HEK293 (cell line): ENCODE measurements around the gene CEP350.

Experiments
- CTCF ChIA-PET: fragments of 350-600 bp; formaldehyde crosslinking; extraction: SDS; loops from one replicate; lab custom pipeline; 2021; ENCODE audit warnings: antibody characterized with exemption; lab: Yijun Ruan, JAX
- POLR2A ChIA-PET: fragments of 300-600 bp; formaldehyde crosslinking; extraction: SDS; loops from one replicate; lab custom pipeline; 2020; ENCODE audit warnings: antibody characterized with exemption, inconsistent platforms; lab: Yijun Ruan, JAX
- H3K27ac ChIP-seq: fragments of 200-500 bp; sonication (Bioruptor generic); 2 replicates; pipeline ENCODE4 v1.5.1; 2014; ENCODE audit warnings: low read depth, low read length, control low read depth, inconsistent platforms; ENCODE audit errors: extremely low read depth
- H3K36me3 ChIP-seq, 2 experiments: fragments of 200-500 bp in 1 of 2; sonication (Bioruptor generic) in 1 of 2; 1 replicate in 1 of 2; 2 replicates in 1 of 2; pipeline ENCODE4 v1.5.1; 2014 to 2017; ENCODE audit warnings: inconsistent platforms in 2 of 2, low read length in 2 of 2; ENCODE audit not compliant: control insufficient read depth in 2 of 2, insufficient read depth in 1 of 2
- H3K4me1 ChIP-seq: fragments of 200-500 bp; sonication (Bioruptor generic); 2 replicates; pipeline ENCODE4 v1.5.1; 2014; ENCODE audit warnings: mild to moderate bottlenecking, low read length, inconsistent platforms; ENCODE audit not compliant: control insufficient read depth, insufficient read depth
- H3K4me3 ChIP-seq: 2 replicates; pipeline ENCODE4 v1.5.1; 2011; ENCODE audit warnings: low read depth, mild to moderate bottlenecking, control low read depth, low read length, moderate library complexity
- H3K9me3 ChIP-seq: fragments of 200-500 bp; sonication (Bioruptor generic); 2 replicates; pipeline ENCODE4 v1.5.1; 2014; ENCODE audit warnings: low read depth, low read length, inconsistent platforms; ENCODE audit not compliant: control insufficient read depth, insufficient read depth
- MEIS1 ChIP-seq: sonication (generic); formaldehyde crosslinking; IDR thresholded peaks from 2 replicates; pipeline ENCODE4 v1.8.1; 2022; ENCODE audit warnings: missing genetic modification reagents, mild to moderate bottlenecking, borderline replicate concordance
- SALL2 ChIP-seq: fragments of 450-650 bp; formaldehyde crosslinking; IDR thresholded peaks from 2 replicates; pipeline ENCODE4 v1.5.0; 2017; ENCODE audit warnings: missing biosample characterization, mild to moderate bottlenecking, missing genetic modification characterization, borderline replicate concordance
- SP2 ChIP-seq: fragments of 450-650 bp; formaldehyde crosslinking; IDR thresholded peaks from 2 replicates; pipeline ENCODE4 v1.5.1; 2016; ENCODE audit warnings: missing biosample characterization, missing genetic modification characterization
- YY2 ChIP-seq: fragments of 450-650 bp; formaldehyde crosslinking; IDR thresholded peaks from 2 replicates; pipeline ENCODE4 v1.5.1; 2016; ENCODE audit warnings: missing biosample characterization, missing genetic modification characterization
- ZEB2 ChIP-seq: fragments of 450-650 bp; formaldehyde crosslinking; IDR thresholded peaks from 2 replicates; pipeline ENCODE4 v1.5.1; 2016; ENCODE audit warnings: missing biosample characterization, missing genetic modification characterization
- ZNF184 ChIP-seq: fragments of 450-650 bp; IDR thresholded peaks from 2 replicates; pipeline ENCODE4 v1.5.1; 2018; ENCODE audit warnings: missing biosample characterization, mild to moderate bottlenecking, missing genetic modification characterization
- ZNF19 ChIP-seq: fragments of 450-650 bp; formaldehyde crosslinking; IDR thresholded peaks from 2 replicates; pipeline ENCODE4; 2016; ENCODE audit warnings: missing biosample characterization, missing genetic modification characterization, low read depth
- ZNF248 ChIP-seq: fragments of 450-650 bp; formaldehyde crosslinking; IDR thresholded peaks from 2 replicates; pipeline ENCODE4 v1.5.1; 2017; ENCODE audit warnings: missing biosample characterization, missing genetic modification characterization
- ZNF341 ChIP-seq: fragments of 450-650 bp; formaldehyde crosslinking; IDR thresholded peaks from 2 replicates; pipeline ENCODE4; 2016; ENCODE audit warnings: low read depth, missing biosample characterization, missing genetic modification characterization
- ZNF433 ChIP-seq: fragments of 450-650 bp; formaldehyde crosslinking; IDR thresholded peaks from 2 replicates; pipeline ENCODE4 v1.5.1; 2016; ENCODE audit warnings: missing biosample characterization, missing genetic modification characterization, low read depth
- ZNF585B ChIP-seq: fragments of 450-650 bp; formaldehyde crosslinking; IDR thresholded peaks from 2 replicates; pipeline ENCODE4 v1.5.1; 2016; ENCODE audit warnings: missing biosample characterization, missing genetic modification characterization
- ZNF621 ChIP-seq: fragments of 450-650 bp; formaldehyde crosslinking; IDR thresholded peaks from 2 replicates; pipeline ENCODE4 v1.5.1; 2017; ENCODE audit warnings: missing biosample characterization, missing genetic modification characterization
- ZNF629 ChIP-seq: fragments of 450-650 bp; formaldehyde crosslinking; IDR thresholded peaks from 2 replicates; pipeline ENCODE4 v1.5.1; 2017; ENCODE audit warnings: missing biosample characterization, missing genetic modification characterization
- TF ChIP-seq, protein P1 (sequence below): fragments of 450-650 bp; formaldehyde crosslinking; IDR thresholded peaks from 2 replicates; pipeline ENCODE4 v1.5.1; 2017; ENCODE audit warnings: missing biosample characterization, missing genetic modification characterization
- TF ChIP-seq, protein P2 (sequence below): fragments of 450-650 bp; formaldehyde crosslinking; IDR thresholded peaks from 2 replicates; pipeline ENCODE4 v1.5.1; 2016; ENCODE audit warnings: missing biosample characterization, missing genetic modification characterization
- TF ChIP-seq, protein P3 (sequence below): fragments of 450-650 bp; formaldehyde crosslinking; IDR thresholded peaks from 2 replicates; pipeline ENCODE4 v1.5.1; 2016; ENCODE audit warnings: missing biosample characterization, missing genetic modification characterization
- TF ChIP-seq, protein P4 (sequence below): fragments of 450-650 bp; IDR thresholded peaks from 2 replicates; pipeline ENCODE4 v1.5.1; 2018; ENCODE audit warnings: missing biosample characterization, mild to moderate bottlenecking, missing genetic modification characterization
- TF ChIP-seq, protein P5 (sequence below): IDR thresholded peaks from 2 replicates; pipeline ENCODE4 v1.6.1; 2011; ENCODE audit warnings: mild to moderate bottlenecking, low read depth, low read length, borderline replicate concordance
- TF ChIP-seq, protein P6 (sequence below): fragments of 450-650 bp; formaldehyde crosslinking; IDR thresholded peaks from 2 replicates; pipeline ENCODE4 v1.5.1; 2016; ENCODE audit warnings: missing biosample characterization, missing genetic modification characterization
- TF ChIP-seq, protein P7 (sequence below): fragments of 450-650 bp; formaldehyde crosslinking; IDR thresholded peaks from 2 replicates; pipeline ENCODE4 v1.5.1; 2016; ENCODE audit warnings: missing biosample characterization, missing genetic modification characterization
- TF ChIP-seq, protein P8 (sequence below): fragments of 450-650 bp; formaldehyde crosslinking; IDR thresholded peaks from 2 replicates; pipeline ENCODE4 v1.5.1; 2016; ENCODE audit warnings: missing biosample characterization, missing genetic modification characterization

Gene CEP350

DNA sequence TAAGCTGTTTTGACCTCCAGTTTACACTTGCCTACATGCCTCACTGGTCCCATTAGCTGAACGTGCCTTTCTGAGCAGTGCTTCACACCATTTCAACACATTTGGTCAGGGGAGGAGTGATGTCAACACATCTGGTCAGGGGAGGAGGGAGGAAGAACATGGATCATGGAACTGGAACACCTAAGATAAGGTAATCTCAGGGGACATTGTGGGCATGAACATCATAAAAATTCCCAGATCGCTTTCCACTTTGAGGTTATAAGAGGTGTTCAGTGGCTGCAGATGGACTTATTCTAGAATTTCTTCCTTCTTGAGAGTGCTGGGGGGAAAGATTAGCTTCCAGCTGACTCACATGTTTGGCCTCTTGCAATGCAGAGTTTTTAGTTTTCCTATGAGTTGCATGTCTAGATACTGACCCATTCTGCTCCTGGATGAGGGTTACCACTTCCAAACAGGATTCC, 202.1 kb downstream of the CEP350 start:
- H3K4me3 ChIP-seq, result no peak overlapping the region
- H3K9me3 ChIP-seq, result no peaks in the 10 kb centered on the region
- ChIA-PET POLR2A (no interaction called here), CTCF (interaction anchor here (1.7 to 6.6 kb wide), 2 partner anchors 11 to 24 kb away, joined by 6 to 37 read pairs; no protein-coding TSS in a partner anchor)
- H3K36me3 ChIP-seq, result no peaks in the 10 kb centered on the region
- peaks cover 11% of the 10 kb centered on the region for H3K4me1 ChIP-seq
- H3K27ac ChIP-seq, result no peak overlapping the region
- TF ChIP-seq ZEB2 (0 out of 2 replicates have a peak, but pooled peaks have one; percentile 32), ZNF585B (no peak), ZNF248 (tag by site-specific recombination) (no peak), ZNF433 (tag by site-specific recombination) (no peak), ZNF629 (tag by site-specific recombination) (peak; percentile 23; the same call in 1 of the 2 replicates), ZNF621 (tag by site-specific recombination) (no peak), ZNF341 (tag by site-specific recombination) (0 out of 2 replicates have a peak, but pooled peaks have one; percentile 21)
- TF ChIP-seq, protein P1, sequence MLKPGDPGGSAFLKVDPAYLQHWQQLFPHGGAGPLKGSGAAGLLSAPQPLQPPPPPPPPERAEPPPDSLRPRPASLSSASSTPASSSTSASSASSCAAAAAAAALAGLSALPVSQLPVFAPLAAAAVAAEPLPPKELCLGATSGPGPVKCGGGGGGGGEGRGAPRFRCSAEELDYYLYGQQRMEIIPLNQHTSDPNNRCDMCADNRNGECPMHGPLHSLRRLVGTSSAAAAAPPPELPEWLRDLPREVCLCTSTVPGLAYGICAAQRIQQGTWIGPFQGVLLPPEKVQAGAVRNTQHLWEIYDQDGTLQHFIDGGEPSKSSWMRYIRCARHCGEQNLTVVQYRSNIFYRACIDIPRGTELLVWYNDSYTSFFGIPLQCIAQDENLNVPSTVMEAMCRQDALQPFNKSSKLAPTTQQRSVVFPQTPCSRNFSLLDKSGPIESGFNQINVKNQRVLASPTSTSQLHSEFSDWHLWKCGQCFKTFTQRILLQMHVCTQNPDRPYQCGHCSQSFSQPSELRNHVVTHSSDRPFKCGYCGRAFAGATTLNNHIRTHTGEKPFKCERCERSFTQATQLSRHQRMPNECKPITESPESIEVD, result peak; percentile 60
- TF ChIP-seq, protein P2, sequence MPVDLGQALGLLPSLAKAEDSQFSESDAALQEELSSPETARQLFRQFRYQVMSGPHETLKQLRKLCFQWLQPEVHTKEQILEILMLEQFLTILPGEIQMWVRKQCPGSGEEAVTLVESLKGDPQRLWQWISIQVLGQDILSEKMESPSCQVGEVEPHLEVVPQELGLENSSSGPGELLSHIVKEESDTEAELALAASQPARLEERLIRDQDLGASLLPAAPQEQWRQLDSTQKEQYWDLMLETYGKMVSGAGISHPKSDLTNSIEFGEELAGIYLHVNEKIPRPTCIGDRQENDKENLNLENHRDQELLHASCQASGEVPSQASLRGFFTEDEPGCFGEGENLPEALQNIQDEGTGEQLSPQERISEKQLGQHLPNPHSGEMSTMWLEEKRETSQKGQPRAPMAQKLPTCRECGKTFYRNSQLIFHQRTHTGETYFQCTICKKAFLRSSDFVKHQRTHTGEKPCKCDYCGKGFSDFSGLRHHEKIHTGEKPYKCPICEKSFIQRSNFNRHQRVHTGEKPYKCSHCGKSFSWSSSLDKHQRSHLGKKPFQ (tag by site-specific recombination), result peak; percentile 94
- TF ChIP-seq, protein P3, sequence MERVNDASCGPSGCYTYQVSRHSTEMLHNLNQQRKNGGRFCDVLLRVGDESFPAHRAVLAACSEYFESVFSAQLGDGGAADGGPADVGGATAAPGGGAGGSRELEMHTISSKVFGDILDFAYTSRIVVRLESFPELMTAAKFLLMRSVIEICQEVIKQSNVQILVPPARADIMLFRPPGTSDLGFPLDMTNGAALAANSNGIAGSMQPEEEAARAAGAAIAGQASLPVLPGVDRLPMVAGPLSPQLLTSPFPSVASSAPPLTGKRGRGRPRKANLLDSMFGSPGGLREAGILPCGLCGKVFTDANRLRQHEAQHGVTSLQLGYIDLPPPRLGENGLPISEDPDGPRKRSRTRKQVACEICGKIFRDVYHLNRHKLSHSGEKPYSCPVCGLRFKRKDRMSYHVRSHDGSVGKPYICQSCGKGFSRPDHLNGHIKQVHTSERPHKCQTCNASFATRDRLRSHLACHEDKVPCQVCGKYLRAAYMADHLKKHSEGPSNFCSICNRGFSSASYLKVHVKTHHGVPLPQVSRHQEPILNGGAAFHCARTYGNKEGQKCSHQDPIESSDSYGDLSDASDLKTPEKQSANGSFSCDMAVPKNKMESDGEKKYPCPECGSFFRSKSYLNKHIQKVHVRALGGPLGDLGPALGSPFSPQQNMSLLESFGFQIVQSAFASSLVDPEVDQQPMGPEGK (tag by site-specific recombination), result no peak
- TF ChIP-seq, protein P4, sequence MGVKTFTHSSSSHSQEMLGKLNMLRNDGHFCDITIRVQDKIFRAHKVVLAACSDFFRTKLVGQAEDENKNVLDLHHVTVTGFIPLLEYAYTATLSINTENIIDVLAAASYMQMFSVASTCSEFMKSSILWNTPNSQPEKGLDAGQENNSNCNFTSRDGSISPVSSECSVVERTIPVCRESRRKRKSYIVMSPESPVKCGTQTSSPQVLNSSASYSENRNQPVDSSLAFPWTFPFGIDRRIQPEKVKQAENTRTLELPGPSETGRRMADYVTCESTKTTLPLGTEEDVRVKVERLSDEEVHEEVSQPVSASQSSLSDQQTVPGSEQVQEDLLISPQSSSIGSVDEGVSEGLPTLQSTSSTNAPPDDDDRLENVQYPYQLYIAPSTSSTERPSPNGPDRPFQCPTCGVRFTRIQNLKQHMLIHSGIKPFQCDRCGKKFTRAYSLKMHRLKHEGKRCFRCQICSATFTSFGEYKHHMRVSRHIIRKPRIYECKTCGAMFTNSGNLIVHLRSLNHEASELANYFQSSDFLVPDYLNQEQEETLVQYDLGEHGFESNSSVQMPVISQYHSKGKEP, result no peak

DNA sequence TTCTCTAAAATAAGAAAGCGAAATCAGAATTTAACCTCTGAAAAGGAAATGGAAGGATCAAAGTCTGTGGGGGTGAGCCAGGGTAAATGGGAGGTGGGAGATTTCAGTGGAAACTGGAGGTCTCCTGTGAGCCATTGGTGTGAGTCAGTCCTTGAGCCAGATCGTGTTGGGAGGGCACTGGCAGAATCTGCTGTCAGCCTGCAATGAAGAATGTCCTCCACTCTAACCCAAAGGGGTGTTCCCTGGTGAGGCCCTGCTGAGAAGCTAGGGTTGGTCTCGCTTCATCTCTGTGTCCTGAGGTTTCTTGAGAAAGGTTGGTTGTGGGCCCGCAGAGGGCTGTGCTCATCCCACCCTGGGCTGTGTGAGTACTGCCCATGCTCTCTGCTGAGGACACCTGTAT, 202.5 kb downstream of the CEP350 start:
- ChIA-PET POLR2A (no interaction called here), CTCF (interaction anchor here (0.6 to 6.6 kb wide), 5 partner anchors 11 to 290 kb away, joined by 3 to 37 read pairs (median 4); no protein-coding TSS in a partner anchor)
- TF ChIP-seq MEIS1 (CRISPR knock-in tag) (no peak), ZNF19 (tag by site-specific recombination) (no peak), ZNF184 (tag by site-specific recombination) (no peak), SALL2 (tag by site-specific recombination) (no peak), YY2 (no peak), SP2 (tag by site-specific recombination) (peak; percentile 45; the same call in 1 of the 2 replicates)
- TF ChIP-seq, protein P5, sequence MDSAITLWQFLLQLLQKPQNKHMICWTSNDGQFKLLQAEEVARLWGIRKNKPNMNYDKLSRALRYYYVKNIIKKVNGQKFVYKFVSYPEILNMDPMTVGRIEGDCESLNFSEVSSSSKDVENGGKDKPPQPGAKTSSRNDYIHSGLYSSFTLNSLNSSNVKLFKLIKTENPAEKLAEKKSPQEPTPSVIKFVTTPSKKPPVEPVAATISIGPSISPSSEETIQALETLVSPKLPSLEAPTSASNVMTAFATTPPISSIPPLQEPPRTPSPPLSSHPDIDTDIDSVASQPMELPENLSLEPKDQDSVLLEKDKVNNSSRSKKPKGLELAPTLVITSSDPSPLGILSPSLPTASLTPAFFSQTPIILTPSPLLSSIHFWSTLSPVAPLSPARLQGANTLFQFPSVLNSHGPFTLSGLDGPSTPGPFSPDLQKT, result no peak
- TF ChIP-seq, protein P6, sequence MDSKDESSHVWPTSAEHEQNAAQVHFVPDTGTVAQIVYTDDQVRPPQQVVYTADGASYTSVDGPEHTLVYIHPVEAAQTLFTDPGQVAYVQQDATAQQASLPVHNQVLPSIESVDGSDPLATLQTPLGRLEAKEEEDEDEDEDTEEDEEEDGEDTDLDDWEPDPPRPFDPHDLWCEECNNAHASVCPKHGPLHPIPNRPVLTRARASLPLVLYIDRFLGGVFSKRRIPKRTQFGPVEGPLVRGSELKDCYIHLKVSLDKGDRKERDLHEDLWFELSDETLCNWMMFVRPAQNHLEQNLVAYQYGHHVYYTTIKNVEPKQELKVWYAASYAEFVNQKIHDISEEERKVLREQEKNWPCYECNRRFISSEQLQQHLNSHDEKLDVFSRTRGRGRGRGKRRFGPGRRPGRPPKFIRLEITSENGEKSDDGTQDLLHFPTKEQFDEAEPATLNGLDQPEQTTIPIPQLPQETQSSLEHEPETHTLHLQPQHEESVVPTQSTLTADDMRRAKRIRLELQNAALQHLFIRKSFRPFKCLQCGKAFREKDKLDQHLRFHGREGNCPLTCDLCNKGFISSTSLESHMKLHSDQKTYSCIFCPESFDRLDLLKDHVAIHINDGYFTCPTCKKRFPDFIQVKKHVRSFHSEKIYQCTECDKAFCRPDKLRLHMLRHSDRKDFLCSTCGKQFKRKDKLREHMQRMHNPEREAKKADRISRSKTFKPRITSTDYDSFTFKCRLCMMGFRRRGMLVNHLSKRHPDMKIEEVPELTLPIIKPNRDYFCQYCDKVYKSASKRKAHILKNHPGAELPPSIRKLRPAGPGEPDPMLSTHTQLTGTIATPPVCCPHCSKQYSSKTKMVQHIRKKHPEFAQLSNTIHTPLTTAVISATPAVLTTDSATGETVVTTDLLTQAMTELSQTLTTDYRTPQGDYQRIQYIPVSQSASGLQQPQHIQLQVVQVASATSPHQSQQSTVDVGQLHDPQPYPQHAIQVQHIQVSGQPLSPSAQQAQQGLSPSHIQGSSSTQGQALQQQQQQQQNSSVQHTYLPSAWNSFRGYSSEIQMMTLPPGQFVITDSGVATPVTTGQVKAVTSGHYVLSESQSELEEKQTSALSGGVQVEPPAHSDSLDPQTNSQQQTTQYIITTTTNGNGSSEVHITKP, result 0 out of 2 replicates have a peak, but pooled peaks have one; percentile 51
- TF ChIP-seq, protein P7, sequence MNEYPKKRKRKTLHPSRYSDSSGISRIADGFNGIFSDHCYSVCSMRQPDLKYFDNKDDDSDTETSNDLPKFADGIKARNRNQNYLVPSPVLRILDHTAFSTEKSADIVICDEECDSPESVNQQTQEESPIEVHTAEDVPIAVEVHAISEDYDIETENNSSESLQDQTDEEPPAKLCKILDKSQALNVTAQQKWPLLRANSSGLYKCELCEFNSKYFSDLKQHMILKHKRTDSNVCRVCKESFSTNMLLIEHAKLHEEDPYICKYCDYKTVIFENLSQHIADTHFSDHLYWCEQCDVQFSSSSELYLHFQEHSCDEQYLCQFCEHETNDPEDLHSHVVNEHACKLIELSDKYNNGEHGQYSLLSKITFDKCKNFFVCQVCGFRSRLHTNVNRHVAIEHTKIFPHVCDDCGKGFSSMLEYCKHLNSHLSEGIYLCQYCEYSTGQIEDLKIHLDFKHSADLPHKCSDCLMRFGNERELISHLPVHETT (tag by site-specific recombination), result no peak
- TF ChIP-seq, protein P8, sequence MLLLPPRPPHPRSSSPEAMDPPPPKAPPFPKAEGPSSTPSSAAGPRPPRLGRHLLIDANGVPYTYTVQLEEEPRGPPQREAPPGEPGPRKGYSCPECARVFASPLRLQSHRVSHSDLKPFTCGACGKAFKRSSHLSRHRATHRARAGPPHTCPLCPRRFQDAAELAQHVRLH (tag by site-specific recombination), result no peak

More for the DNA sequence above, 202.5 kb downstream of the CEP350 start:
- Histone ChIP-seq H3K36me3 (no peaks in the 10 kb centered on the region), H3K4me3 (no peak overlapping the region), H3K9me3 (no peaks in the 10 kb centered on the region), H3K27ac (no peak overlapping the region), H3K4me1 (peaks cover 11% of the 10 kb centered on the region)
